Measurements from ENCODE around the gene C1R. TPM values are rescaled to one million over a fixed set of nuclear protein-coding genes. Genes with fewer than 3 reads are reported as not detected.

The C1R gene
- total RNA-seq, 1 donor from 2014 or later = 143 TPM

DNA sequence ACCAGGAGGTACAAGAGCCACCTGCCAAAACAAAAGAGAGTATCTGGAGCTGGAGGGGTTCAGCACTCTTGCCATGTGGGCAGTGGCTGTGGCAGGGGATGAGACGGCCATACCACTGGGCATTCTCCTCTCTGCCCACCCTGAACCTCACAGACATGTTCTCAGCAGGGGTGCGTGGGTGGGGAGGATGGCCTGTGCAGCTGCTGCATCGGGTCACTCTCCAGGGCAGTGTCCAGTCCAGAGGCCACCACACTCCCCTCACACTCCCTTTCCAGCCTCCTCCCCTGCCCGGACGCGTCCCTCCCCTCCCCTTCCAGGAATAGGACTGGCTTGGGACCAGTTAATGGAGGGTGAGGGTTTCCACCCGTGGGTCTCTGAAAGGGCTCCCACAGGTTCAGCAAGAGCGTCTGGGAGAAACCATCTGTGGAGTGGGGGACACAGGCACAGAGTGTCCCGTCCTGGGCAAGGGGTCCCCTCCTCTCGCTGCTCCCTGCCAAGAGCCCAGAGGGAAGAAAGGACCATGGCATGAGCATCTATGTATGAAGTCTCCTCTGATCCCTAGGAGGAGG, 501 bp downstream of the C1R start:
- no peaks in the 10 kb centered on the region for H3K9me3 ChIP-seq (replicated peaks)
- H3K4me1 ChIP-seq = peaks cover 26% of the 10 kb centered on the region
- TF ChIP-seq, protein P1, sequence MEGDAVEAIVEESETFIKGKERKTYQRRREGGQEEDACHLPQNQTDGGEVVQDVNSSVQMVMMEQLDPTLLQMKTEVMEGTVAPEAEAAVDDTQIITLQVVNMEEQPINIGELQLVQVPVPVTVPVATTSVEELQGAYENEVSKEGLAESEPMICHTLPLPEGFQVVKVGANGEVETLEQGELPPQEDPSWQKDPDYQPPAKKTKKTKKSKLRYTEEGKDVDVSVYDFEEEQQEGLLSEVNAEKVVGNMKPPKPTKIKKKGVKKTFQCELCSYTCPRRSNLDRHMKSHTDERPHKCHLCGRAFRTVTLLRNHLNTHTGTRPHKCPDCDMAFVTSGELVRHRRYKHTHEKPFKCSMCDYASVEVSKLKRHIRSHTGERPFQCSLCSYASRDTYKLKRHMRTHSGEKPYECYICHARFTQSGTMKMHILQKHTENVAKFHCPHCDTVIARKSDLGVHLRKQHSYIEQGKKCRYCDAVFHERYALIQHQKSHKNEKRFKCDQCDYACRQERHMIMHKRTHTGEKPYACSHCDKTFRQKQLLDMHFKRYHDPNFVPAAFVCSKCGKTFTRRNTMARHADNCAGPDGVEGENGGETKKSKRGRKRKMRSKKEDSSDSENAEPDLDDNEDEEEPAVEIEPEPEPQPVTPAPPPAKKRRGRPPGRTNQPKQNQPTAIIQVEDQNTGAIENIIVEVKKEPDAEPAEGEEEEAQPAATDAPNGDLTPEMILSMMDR (IDR thresholded peaks at IDR 0.05; ENCODE audit: borderline replicate concordance) = no peak
- peak; percentile 67 for DNase-seq
- peak overlapping the region; percentile 74 for H3K27ac ChIP-seq (replicated peaks)
- H3K4me3 ChIP-seq = peak overlapping the region; percentile 66
- no peaks in the 10 kb centered on the region for H3K27me3 ChIP-seq (ENCODE audit: low read depth)
- peaks cover 17% of the 10 kb centered on the region for H3K36me3 ChIP-seq
- intact Hi-C loops (cut with micrococcal nuclease) = no loop called here

DNA sequence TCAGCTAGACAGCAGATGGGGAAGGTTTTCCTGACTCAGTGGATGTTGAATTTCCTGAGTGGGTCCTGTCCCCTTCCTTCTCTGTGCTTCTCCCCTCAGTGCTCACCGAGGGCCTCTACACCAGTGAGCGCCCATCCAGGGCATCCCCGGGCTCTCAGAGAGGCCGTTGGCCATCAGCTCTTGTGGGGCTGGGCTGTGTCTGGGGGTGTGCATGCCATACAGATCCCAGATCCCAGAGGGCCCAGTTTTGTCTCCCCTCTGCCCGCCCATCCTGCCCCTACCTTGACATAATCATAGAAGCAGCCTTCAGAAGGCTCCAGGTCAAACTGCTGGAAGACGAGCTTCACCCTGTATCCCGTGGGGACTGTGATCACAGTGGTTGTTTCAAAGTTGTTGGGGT, 1.1 kb downstream of the C1R start:
- peak overlapping the region; percentile 74 for H3K27ac ChIP-seq (replicated peaks)
- H3K4me3 ChIP-seq = peak overlapping the region; percentile 66
- TF ChIP-seq, protein P1 (IDR thresholded peaks at IDR 0.05; ENCODE audit: borderline replicate concordance) = no peak
- H3K27me3 ChIP-seq (ENCODE audit: low read depth) = no peaks in the 10 kb centered on the region
- peaks cover 26% of the 10 kb centered on the region for H3K4me1 ChIP-seq
- peaks cover 20% of the 10 kb centered on the region for H3K36me3 ChIP-seq
- intact Hi-C loops (cut with micrococcal nuclease) = no loop called here
- no peak for DNase-seq
- H3K9me3 ChIP-seq (replicated peaks) = no peaks in the 10 kb centered on the region

DNA sequence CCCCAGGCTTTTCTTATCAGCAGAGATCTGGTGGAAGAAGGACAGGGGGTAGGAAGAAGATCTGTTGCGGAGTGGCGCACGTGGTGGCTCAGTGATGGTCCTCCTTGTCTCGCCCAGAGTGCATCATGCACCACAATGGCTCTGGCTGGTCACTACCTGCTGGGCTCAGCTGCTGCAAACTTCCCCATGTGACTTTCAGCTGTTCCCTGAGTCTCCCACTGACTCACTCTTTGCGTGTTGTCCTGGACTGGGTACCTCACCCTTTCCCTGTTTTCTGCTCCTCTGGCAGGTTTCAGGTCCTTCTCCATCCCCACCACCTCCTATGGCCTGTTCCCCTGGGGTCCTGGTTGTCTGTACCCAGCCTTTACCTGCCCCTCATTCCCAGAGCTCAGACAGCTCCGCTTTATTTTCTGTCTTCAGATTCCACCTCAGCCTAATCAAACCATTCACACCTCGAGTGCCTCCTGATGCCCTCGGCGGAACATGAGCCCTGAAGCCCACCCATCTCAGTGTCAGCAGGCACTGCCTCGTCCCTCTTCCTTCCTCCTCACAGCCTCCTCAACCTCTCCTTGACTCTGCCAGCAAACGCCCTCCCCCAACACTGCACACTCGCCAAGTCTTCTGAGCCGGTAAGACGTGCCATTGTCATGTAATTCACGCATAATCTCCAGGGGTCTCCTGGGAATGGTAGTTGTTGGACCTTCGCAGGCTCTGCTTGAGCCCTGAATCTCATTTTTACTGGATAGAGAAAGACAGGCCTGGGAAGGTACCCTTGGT, 1.8 kb downstream of the C1R start:
- H3K4me1 ChIP-seq = peaks cover 26% of the 10 kb centered on the region
- peak overlapping the region; percentile 66 for H3K4me3 ChIP-seq
- H3K9me3 ChIP-seq (replicated peaks) = no peaks in the 10 kb centered on the region
- intact Hi-C loops (cut with micrococcal nuclease) = no loop called here
- peak overlapping the region; percentile 74 for H3K27ac ChIP-seq (replicated peaks)
- peaks cover 27% of the 10 kb centered on the region for H3K36me3 ChIP-seq
- no peaks in the 10 kb centered on the region for H3K27me3 ChIP-seq (ENCODE audit: low read depth)
- TF ChIP-seq, protein P1 (IDR thresholded peaks at IDR 0.05; ENCODE audit: borderline replicate concordance) = no peak
- peak; percentile 16 for DNase-seq

DNA sequence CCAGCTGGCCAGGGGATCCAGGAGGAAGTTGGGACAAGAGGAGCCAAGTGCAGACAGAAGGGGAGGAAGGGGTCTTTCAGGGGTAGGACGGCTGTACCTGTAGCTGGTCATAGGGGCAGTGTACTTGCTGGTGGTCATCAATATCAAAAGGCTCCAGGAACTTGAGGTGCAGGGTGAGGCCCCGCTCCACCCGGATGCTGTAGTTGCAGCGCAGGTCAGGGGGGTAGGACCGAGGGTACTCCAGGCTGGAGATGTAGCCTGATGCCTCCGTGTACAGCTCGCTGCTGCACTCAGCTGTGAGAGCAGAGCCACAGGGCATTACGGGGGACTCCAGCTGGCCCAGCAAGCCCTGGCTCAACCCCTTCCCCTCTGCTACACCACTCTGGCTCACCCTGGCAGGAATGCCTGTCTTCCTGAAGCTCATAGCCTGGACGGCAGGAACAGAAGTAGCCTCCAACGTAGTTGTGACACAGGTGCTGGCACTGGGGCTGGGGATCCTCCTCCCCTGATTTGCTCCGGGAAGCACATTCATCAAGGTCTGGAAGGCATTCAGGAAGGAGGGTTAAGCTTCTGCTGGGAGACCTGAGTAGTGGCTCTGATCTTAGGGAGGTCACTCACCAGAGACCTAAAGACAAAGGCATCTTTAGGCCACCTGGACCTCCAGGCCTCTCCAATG, 2.9 kb downstream of the C1R start:
- H3K4me3 ChIP-seq = peak overlapping the region; percentile 66
- TF ChIP-seq, protein P1 (IDR thresholded peaks at IDR 0.05; ENCODE audit: borderline replicate concordance) = no peak
- H3K36me3 ChIP-seq = peaks cover 35% of the 10 kb centered on the region
- H3K27me3 ChIP-seq (ENCODE audit: low read depth) = no peaks in the 10 kb centered on the region
- peaks cover 26% of the 10 kb centered on the region for H3K4me1 ChIP-seq
- H3K9me3 ChIP-seq (replicated peaks) = no peaks in the 10 kb centered on the region
- H3K27ac ChIP-seq (replicated peaks) = peak overlapping the region; percentile 74
- intact Hi-C loops (cut with micrococcal nuclease) = no loop called here
- DNase-seq = peak; percentile 8

DNA sequence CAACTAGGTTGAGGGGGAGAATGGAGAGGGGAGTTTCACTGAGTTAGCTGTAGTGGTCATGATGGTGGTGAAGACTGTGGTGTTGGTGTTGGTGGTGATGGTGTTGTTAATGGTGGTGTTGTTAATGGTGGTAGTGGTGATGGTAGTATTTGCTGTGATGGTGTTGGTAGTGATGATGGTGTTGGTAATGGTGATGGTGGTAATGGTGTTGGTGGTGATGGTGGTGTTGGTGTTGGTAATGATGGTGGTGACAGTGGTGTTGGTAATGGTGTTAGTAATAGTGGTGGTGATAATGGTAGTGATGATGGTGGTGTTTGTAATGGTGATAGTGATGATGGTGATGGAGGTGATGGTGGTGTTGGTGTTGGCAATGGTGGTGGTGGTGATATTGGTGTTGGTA, 9.1 kb downstream of the C1R start:
- Histone ChIP-seq H3K36me3 (peaks cover 47% of the 10 kb centered on the region), H3K27ac (replicated peaks) (no peak overlapping the region), H3K27me3 (ENCODE audit: low read depth) (no peaks in the 10 kb centered on the region), H3K4me3 (no peak overlapping the region), H3K4me1 (peaks cover 2% of the 10 kb centered on the region), H3K9me3 (replicated peaks) (no peaks in the 10 kb centered on the region)
- intact Hi-C loops (cut with micrococcal nuclease) = no loop called here
- TF ChIP-seq, protein P1 (IDR thresholded peaks at IDR 0.05; ENCODE audit: borderline replicate concordance) = no peak
- no peak for DNase-seq
